SH-SY5Y (cell line): Measurements from ENCODE around the gene SERPINB2.

Source experiments
- GATA2 ChIP-seq: IDR thresholded peaks from 2 replicates; pipeline ENCODE4 v1.6.1; 2011; ENCODE audit warnings: mild to moderate bottlenecking, low read depth, low read length
- GATA3 ChIP-seq: IDR thresholded peaks from 2 replicates; pipeline ENCODE4 v1.6.1; 2011; ENCODE audit warnings: low read depth, mild to moderate bottlenecking, low read length, moderate library complexity

DNA sequence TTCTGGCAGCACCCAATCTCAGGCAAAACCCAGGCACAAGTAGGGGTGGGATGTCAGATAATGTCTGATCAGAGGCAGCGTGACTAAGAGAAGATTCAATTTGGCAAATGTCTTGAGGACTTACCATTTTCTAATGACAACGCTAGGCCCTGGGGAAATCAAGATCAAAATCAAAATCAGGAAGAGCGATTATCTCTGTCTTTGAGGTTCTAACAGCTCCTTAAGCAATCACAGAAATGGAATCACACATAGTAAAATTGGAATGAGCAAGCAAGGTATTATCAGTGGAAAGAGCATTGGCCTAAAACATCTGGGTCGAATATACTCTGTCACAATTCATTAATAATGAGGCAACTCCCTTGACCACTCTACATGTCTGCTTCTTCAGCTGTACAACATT, 8.6 kb upstream of the SERPINB2 start:
- TF ChIP-seq GATA2 (no peak), GATA3 (no peak)
